ENCODE data around the gene RIN3.

GRCh38 chr14:92505826-92506225 is 7.8 kb upstream of the RIN3 start:
- TF ChIP-seq CTCF (IDR thresholded peaks at IDR 0.05 in 8 of 11, conservative IDR thresholded peaks at IDR 0.05 in 3 of 11): no peak
- TF ChIP-seq POLR2AphosphoS5 (IDR thresholded peaks at IDR 0.05): no peak
- TF ChIP-seq POLR2A (IDR thresholded peaks at IDR 0.05): no peak

All from spleen (tissue), 7 donors.